HCT116 (cell line): ENCODE results near the gene RASAL2. TPM values are rescaled to one million over a fixed set of nuclear protein-coding genes. Genes with fewer than 3 reads are reported as not detected.
A peak's percentile ranks its signal among the peaks of the same experiment; 100 is the strongest.

Experiments used
- ATAC-seq: fragments of 200-7000 bp; cut with Tn5 transposase; 2 replicates; pipeline ENCODE4 v1.9.1; 2020; ENCODE audit warnings: mild to moderate bottlenecking, moderate library complexity
- BruUV-seq: library from RNA; stranded (reverse); fragments of 400-500 nt; replicated peaks from 2 replicates; lab custom pipeline; 2021; lab: Mats Ljungman, UMichigan
- CTCF ChIA-PET: fragments of 300-600 bp; sonication (Branson Sonifier 250); formaldehyde crosslinking; loops from one replicate; lab custom pipeline; 2021; ENCODE audit warnings: antibody characterized with exemption; lab: Charles Lee
- POLR2A ChIA-PET: fragments of 300-600, 350-600 bp; sonication (Branson Sonifier 250); formaldehyde crosslinking; loops from one replicate; lab custom pipeline; 2021; ENCODE audit warnings: antibody characterized with exemption; lab: Charles Lee
- RAD21 ChIA-PET, 2 experiments: fragments of 300-600 bp; sonication (Branson Sonifier 250); formaldehyde crosslinking; loops; one replicate each; lab custom pipeline; 2023; ENCODE audit warnings: low total read pairs in 2 of 2; ENCODE audit not compliant: uncharacterized antibody in 2 of 2, unreplicated experiment in 2 of 2, low non-redundant PET in 1 of 2; lab: Charles Lee
- DNase-seq: peaks from one replicate; pipeline ENCODE4 v3.0.0-alpha.2; 2010; ENCODE audit warnings: low read depth, low spot score
- H2AFZ ChIP-seq: fragments of 200-600 bp; shearing (Covaris generic), sonication (generic); 2 replicates; pipeline ENCODE4 v1.6.1; 2017; ENCODE audit warnings: low read depth, mixed run types, mixed read lengths, antibody characterized with exemption, low read length; ENCODE audit not compliant: poor library complexity, severe bottlenecking
- H3K27ac ChIP-seq: 2 replicates; pipeline ENCODE4 v1.5.1; 2012; ENCODE audit warnings: low read depth, low read length
- H3K27me3 ChIP-seq: fragments of 200-600 bp; sonication (generic); 2 replicates; pipeline ENCODE4 v1.6.1; 2016; ENCODE audit warnings: mixed run types, low read length, mixed read lengths; ENCODE audit not compliant: insufficient read depth
- H3K36me3 ChIP-seq, 2 experiments: fragments of 200-500 bp in 1 of 2; fragments of 200-600 bp in 1 of 2; sonication (Bioruptor generic) in 1 of 2; sonication (generic) in 1 of 2; 2 replicates each; pipeline versions ENCODE4 v1.5.1 to v1.6.1; 2014 to 2016; ENCODE audit warnings: low read length in 2 of 2, inconsistent platforms in 1 of 2, mixed read lengths in 1 of 2, mixed run types in 1 of 2; ENCODE audit not compliant: insufficient read depth in 2 of 2, control insufficient read depth in 1 of 2
- H3K4me1 ChIP-seq, 2 experiments: fragments of 200-600 bp in 1 of 2; sonication (generic) in 1 of 2; 2 replicates each; pipeline versions ENCODE4 v1.5.1 to v1.6.1; 2012 to 2017; ENCODE audit warnings: low read length in 2 of 2, inconsistent platforms in 1 of 2, mild to moderate bottlenecking in 1 of 2, mixed read lengths in 1 of 2, mixed run types in 1 of 2, moderate library complexity in 1 of 2; ENCODE audit not compliant: insufficient read depth in 2 of 2, control insufficient read depth in 1 of 2
- H3K4me2 ChIP-seq: fragments of 200-600 bp; sonication (generic); 2 replicates; pipeline ENCODE4 v1.6.1; 2017; ENCODE audit warnings: mixed run types, low read length, mixed read lengths
- H3K4me3 ChIP-seq, 2 experiments: fragments of 200-600 bp in 1 of 2; sonication (generic) in 1 of 2; replicated peaks in 1 of 2; 2 replicates each; pipeline ENCODE4 v1.5.1; 2011 to 2016; ENCODE audit warnings: low read length in 2 of 2, control low read depth in 1 of 2, low read depth in 1 of 2, mild to moderate bottlenecking in 1 of 2, mixed read lengths in 1 of 2, mixed run types in 1 of 2
- H3K79me2 ChIP-seq: fragments of 200-600 bp; sonication (generic); 2 replicates; pipeline ENCODE4 v1.6.1; 2017; ENCODE audit warnings: mild to moderate bottlenecking, mixed run types, low read length, moderate library complexity, mixed read lengths; ENCODE audit not compliant: insufficient read depth
- H3K9ac ChIP-seq: fragments of 200-600 bp; sonication (generic); 2 replicates; pipeline ENCODE4 v1.6.1; 2016; ENCODE audit warnings: low read length, mixed read lengths
- H3K9me2 ChIP-seq: fragments of 200-600 bp; sonication (generic), shearing (Covaris generic); 2 replicates; pipeline ENCODE4 v1.6.1; 2017; ENCODE audit warnings: mixed run types, mild to moderate bottlenecking, moderate library complexity; ENCODE audit not compliant: insufficient read depth
- H3K9me3 ChIP-seq, 2 experiments: fragments of 200-500 bp in 1 of 2; fragments of 200-600 bp in 1 of 2; sonication (Bioruptor generic) in 1 of 2; sonication (generic) in 1 of 2; 2 replicates each; pipeline ENCODE4 v1.6.1; 2014 to 2017; ENCODE audit warnings: low read length in 2 of 2, mixed read lengths in 2 of 2, inconsistent platforms in 1 of 2, low read depth in 1 of 2, mild to moderate bottlenecking in 1 of 2, mixed run types in 1 of 2, moderate library complexity in 1 of 2; ENCODE audit not compliant: control insufficient read depth in 1 of 2, insufficient read depth in 1 of 2
- H4K20me1 ChIP-seq: fragments of 200-600 bp; sonication (generic), shearing (Covaris generic); 2 replicates; pipeline ENCODE4 v1.6.1; 2017; ENCODE audit warnings: mixed run types, mild to moderate bottlenecking, moderate library complexity; ENCODE audit not compliant: insufficient read depth
- CEBPB ChIP-seq: IDR thresholded peaks from 2 replicates; pipeline ENCODE4 v1.6.1; 2012; ENCODE audit warnings: low read depth
- ELF1 ChIP-seq: IDR thresholded peaks from 2 replicates; pipeline ENCODE4 v1.6.1; 2012; ENCODE audit warnings: low read depth, borderline replicate concordance
- FOSL1 ChIP-seq: IDR thresholded peaks from 2 replicates; pipeline ENCODE4 v1.6.1; 2012; ENCODE audit warnings: low read depth
- POLR2A ChIP-seq: IDR thresholded peaks from 2 replicates; pipeline ENCODE4 v1.7.0; 2011; ENCODE audit warnings: borderline replicate concordance; ENCODE audit not compliant: insufficient read depth, insufficient read length; ENCODE audit errors: extremely low read depth
- SIN3A ChIP-seq: IDR thresholded peaks from 2 replicates; pipeline ENCODE4 v1.6.1; 2012; ENCODE audit warnings: low read depth
- intact Hi-C: fragments of 100-400 bp; cut with micrococcal nuclease; formaldehyde crosslinking; loops from 2 replicates; pipeline ENCODE4 v1.10.0; 2022
- total RNA-seq: library from RNA; stranded (reverse); gene quantifications from one replicate; pipeline ENCODE4 v1.2.1, GENCODE V29; 2021; ENCODE audit not compliant: unreplicated experiment

The RASAL2 gene
- total RNA-seq, 1 experiment from 2014 or later = 11.7 TPM

- TF ChIP-seq CEBPB (peak; percentile 59; the same call in 1 of the 2 replicates), SIN3A (no peak)
- Histone ChIP-seq H4K20me1 (no peaks in the 10 kb centered on the region), H3K27ac (no peak overlapping the region), H3K9me3 (no peaks in the 10 kb centered on the region), H3K4me1 (peaks cover under 1 to 29% of the 10 kb centered on the region in 2 experiments; a peak in 3 of 4 replicates), H3K9me2 (no peaks in the 10 kb centered on the region), H3K79me2 (no peaks in the 10 kb centered on the region), H3K36me3 (no peaks in the 10 kb centered on the region), H3K4me2 (no peak overlapping the region), H2AFZ (peak overlapping the region; percentile 55), H3K4me3 (no peak overlapping the region), H3K9ac (no peak overlapping the region), H3K27me3 (no peaks in the 10 kb centered on the region)
- POLR2A ChIA-PET = no interaction called here
- DNase-seq (no peak), ATAC-seq (no peak)
- RAD21 ChIA-PET = no interaction called here
- BruUV-seq = no TSS peak
- intact Hi-C loops = no loop called here
- CTCF ChIA-PET = interaction anchor here (0.7 to 1.2 kb wide), 2 partner anchors 9 to 29 kb away, joined by 3 to 4 read pairs; no protein-coding TSS in a partner anchor
These were observed 32.9 kb upstream of the RASAL2 start for GRCh38 chr1:178060789-178061556.

- BruUV-seq = no TSS peak
- intact Hi-C loops = no loop called here
- Histone ChIP-seq H3K9me2 (no peaks in the 10 kb centered on the region), H3K4me1 (peaks cover 0 to 24% of the 10 kb centered on the region in 2 experiments; a peak in 2 of 4 replicates), H3K27me3 (no peaks in the 10 kb centered on the region), H4K20me1 (no peaks in the 10 kb centered on the region), H3K9me3 (no peaks in the 10 kb centered on the region), H3K79me2 (no peaks in the 10 kb centered on the region), H3K36me3 (no peaks in the 10 kb centered on the region), H3K4me2 (no peak overlapping the region), H3K4me3 (no peak overlapping the region), H3K27ac (no peak overlapping the region), H3K9ac (no peak overlapping the region), H2AFZ (peak overlapping the region; percentile 55)
- ChIA-PET RAD21 (no interaction called here), CTCF (interaction anchor here (0.7 kb wide), 1 partner anchor 30 kb away, joined by 3 read pairs; no protein-coding TSS in a partner anchor), POLR2A (no interaction called here)
- DNase-seq (no peak), ATAC-seq (no peak)
- TF ChIP-seq FOSL1 (no peak), POLR2A (no peak), ELF1 (no peak)
These were observed 32.3 kb upstream of the RASAL2 start for GRCh38 chr1:178061620-178062019.
